SKM-1 treated with dmso at 0.1 percent for 144 hours (cell line): Measurements from ENCODE around the gene TUBB2A.
A peak's percentile ranks its signal among the peaks of the same experiment; 100 is the strongest.
"Not testable (repeated sequence)": the region's sequence is repeated elsewhere in the genome, so short reads cannot be mapped to it uniquely, and the experiment has no call there.

Experiments used
- DNase-seq: peaks from one replicate; lab custom pipeline; 2025; ENCODE audit not compliant: unreplicated experiment; lab: John Stamatoyannopoulos, UW

The TUBB2A gene

GRCh38 chr6:3157131-3157933 is at the start of gene TUBB2A:
Gene TUBB2A, minus strand, starts transcription at chr6:3157544. Its CDS starts 81 bp downstream, at chr6:3157463.
- DNase-seq, result peak; percentile 49

DNA sequence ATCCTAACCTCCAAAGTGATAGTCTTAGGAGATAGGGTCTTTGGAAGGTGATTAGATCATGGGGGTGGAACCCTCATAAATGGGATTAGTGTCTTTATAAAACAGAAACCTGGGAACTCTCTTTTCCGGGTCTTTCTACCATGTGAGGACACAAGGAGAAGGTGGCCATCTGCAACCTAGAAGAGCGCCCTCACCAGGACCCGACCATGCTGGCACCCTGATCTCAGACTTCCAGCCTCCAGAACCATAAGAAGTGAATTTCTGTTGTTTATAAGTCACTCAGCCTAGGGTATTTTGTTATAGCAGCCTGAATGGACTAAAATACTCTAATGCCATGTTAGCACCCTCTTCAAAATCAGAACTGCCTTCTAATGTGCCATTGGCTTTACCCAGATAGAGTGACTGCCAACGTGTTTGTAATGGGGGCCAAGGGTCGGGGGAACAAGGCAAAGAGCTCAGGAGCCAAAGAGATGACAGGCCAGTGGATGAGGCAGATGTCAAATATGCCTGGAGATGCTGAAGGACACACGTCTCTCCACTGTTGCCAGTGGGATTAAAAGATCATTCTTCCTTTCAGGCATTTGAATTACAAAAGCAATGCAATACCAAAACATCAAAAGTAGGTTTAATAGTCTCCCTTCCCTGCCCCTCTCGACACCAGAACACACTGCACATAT is 49.1 kb upstream of the TUBB2A start:
- DNase-seq, result no peak

- peak; percentile 5 for DNase-seq
These were observed 48.6 kb upstream of the TUBB2A start for GRCh38 chr6:3205913-3206312.

- DNase-seq, result no peak
These were observed 47.6 kb upstream of the TUBB2A start for GRCh38 chr6:3204921-3205320.

GRCh38 chr6:3202999-3203696 is 45.8 kb upstream of the TUBB2A start:
- DNase-seq, result no peak

GRCh38 chr6:3201388-3201787 is 44.0 kb upstream of the TUBB2A start:
- no peak for DNase-seq

DNA sequence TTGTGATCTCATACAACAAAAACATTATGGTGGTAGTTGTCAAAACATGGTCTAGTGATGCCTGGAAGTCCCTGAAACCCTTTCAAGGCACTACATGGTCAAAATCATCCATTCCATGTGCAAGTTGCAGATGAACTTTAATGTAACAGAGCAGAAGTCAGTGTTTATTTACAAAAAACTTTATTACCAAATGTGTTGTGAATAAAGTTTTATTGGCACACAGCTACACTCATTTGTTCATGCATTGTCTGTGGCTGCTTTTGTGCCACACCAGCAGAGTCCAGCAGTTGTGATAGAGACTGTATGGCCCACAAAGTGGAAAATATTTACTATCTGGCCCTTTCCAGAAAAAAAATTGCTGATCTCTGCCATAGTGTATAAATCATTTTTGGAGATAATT is 43.3 kb upstream of the TUBB2A start:
- DNase-seq, result no peak

DNA sequence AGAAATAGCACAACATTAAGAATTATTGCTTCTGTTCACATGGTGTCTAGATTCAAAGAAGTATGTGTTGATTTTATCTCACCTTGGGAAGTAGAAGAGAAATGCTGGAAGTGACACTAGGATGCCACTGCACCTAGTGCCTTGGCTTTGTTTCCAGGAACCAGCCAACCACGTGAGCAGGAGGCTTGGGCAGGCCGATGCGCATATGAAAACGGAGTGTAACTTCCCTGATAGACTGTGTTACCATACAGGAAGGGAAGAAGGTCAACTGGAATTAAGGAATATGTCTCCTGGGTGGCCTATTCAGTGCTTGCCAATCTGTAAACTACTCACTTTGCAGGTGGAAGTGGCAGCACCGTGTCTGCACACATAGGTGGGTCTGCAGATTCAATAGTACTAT is 42.0 kb upstream of the TUBB2A start:
- no peak for DNase-seq

DNA sequence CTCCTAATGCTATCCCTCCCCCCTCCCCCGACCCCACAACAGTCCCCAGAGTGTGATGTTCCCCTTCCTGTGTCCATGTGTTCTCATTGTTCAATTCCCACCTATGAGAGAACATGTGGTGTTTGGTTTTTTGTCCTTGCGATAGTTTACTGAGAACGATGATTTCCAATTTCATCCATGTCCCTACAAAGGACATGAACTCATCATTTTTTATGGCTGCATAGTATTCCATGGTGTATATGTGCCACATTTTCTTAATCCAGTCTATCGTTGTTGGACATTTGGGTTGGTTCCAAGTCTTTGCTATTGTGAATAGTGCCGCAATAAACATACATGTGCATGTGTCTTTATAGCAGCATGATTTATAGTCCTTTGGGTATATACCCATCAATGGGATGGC is 40.4 kb upstream of the TUBB2A start:
- not testable (repeated sequence) for DNase-seq

DNA sequence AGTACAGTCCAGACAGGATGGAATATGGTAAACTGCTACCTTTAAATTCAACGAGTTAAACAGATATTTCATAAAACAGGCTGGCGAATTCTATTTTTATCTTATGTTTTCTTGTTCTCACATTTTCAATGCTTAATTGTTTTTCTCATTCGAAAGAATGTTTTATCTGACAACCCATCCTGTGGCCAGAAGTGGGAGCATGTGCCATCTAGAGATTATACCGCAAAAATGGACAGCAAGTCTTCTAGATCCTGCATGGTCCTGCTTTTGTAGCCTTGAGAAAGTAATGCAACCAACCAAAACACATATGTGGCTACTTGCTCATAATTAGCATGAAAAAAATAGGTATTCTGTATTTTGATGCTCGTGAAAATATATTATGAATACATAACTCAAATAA is 39.4 kb upstream of the TUBB2A start:
- DNase-seq, result no peak

DNA sequence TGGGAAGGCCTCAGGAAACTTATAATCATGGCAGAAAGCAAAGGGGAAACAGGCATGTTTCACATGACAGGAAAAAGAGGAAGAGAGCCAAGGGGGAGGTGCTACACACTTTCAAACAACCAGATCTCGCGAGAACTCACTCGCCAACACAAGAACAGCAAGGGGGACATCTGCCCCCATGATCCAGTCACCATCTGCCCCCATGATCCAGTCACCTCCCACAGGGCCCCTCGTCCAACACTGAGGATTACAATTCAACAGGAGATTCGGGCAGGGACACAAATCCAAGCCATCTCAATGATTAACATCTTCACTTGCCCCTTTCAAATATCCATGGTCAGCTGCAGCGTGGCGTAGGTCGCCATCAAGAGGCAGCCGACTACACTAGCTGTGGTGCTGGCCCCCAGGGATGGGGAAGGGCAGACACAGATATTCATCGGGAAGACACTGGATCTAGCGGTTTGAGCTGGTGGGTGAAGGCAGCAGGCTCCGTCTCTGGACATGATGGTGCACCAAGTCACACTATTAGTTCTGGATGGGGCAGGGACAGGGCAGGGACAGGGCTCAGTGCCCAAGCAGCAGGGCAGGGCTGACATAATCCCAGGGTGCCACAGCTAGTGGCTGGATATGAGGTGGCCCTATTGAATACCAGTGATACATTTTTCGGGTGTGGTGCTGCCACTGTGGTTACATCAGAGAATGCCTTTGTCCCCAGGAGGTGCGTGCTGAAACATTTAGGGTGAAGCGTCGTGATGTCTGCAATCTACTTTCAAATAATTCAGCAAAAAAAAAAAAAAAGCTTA is 38.6 kb upstream of the TUBB2A start:
- no peak for DNase-seq

- no peak for DNase-seq
These were observed 38.0 kb upstream of the TUBB2A start for GRCh38 chr6:3195420-3195694.

DNA sequence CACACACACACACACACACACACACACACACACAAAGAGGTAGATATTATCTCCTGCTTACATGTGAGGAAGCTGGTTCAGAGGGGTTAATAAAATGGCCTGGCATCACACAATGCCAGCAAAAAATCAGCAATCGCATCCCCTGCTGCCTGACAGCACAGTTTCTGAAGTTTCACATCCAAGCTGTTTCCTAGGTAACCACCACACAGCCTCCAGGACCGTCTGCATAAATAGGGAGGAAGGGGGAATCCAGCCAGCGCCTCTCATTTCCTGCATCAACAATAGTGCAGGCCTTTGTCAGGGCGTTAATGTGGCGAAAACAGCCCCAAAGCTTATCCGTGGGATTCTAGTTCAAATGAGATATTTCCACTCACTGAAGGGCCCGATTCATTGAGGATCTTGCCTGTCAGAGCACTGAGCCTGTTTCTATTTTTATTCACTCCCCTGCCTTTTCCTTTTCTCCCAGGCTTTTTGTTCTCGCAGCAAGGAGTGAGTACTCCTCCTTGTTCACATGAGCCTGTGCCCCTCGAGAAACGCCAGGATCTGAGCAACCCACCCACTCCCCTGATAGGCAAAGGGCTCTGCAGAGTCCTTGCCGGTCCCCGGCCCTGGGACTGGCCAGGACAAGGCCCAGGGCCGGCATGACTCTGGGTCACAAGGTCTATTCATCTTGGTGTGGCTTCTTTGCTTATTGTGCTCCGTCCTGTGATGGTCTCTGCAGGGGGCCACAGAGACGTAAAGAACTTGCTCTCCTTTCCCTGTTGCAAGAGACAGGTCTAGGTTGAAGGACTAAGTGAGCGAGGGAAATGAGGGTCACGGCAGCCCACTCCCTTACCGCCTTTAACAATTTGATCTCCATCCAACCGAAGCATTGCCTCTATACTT is 37.4 kb upstream of the TUBB2A start:
- DNase-seq, result no peak

DNA sequence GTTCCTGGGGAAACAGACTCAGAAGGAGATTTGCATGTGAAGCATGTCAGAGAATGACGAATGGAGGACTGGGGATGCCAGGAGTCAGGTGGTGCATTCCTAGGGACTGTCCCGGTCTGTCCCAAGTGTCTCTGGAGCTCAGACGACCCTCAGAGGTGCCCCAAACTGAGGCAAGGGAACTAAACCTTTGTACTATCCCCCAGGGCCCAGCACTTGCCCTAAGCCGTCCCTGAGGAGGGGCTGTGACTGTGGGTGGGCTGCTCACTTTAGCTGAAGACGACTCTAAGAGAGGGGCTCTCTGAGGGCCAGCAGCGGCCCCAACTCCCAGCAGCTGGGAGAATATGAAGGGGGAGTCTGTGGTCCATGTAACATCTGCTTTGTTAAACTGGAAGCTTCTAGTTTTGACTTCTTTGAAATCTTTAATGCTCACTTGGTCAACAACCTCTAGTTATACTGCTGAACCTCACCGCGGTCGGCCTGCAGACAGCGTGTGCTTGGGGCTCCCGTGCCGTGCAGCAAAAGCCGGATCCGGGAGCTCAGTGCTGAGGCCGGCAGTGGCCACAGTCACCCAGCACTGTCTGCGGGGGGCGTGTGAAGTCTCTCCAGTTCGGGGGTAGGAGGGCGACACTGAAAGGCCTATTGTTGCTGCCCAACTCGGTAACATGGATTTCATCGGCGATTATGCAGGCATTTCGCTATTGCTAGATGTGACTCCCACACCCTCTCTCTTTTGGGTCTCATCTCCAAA is 35.9 kb upstream of the TUBB2A start:
- DNase-seq, result no peak

DNA sequence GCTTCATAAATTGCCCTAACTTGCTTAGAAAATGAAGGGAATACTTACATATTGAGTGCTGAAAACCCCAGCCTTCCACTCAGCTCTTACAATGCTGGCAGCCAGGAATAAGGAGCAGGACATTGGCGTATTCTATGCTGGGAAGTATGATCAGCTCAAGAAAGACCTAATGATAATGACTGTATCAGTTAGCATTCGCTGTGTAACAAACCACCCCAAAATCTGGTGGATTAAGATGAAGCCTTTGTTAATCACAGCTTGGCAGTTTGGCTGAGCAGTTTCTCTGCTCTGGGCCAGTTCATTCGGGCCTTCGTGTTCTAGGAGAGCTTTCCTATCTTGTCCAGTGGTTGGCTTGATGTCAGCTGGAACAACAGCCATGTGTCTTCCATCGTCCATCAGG is 33.4 kb upstream of the TUBB2A start:
- no peak for DNase-seq

- no peak for DNase-seq
These were observed 32.7 kb upstream of the TUBB2A start for GRCh38 chr6:3190056-3190455.

DNA sequence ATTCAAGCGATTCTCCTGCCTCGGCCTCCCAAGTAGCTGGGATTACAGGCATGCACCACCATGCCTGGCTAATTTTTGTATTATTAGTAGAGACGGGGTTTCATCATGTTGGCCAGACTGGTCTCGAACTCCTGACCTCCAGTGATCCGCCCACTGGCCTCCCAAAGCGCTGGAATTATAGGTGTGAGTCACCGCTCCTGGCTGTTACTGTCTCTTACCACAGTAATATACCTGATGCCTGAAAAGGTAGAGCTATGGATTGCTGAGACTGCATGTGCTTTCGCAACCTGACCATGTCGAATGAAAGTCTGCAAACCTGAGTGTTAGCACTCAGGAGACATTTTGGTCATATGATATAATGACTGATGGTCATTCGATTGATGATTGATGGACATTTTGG is 31.8 kb upstream of the TUBB2A start:
- DNase-seq, result not testable (repeated sequence)

GRCh38 chr6:3188262-3188661 is 30.9 kb upstream of the TUBB2A start:
- DNase-seq, result no peak

GRCh38 chr6:3186974-3187382 is 29.6 kb upstream of the TUBB2A start:
- DNase-seq, result no peak

- no peak for DNase-seq
These were observed 25.7 kb upstream of the TUBB2A start for GRCh38 chr6:3183066-3183465.
